ENCODE data around the gene C3orf18.

GRCh38 chr3:50574444-50574831 is 6.9 kb upstream of the C3orf18 start:
- TF ChIP-seq CTCF (optimal IDR thresholded peaks at IDR 0.05 in 1 of 3, IDR thresholded peaks at IDR 0.05 in 1 of 3, conservative IDR thresholded peaks at IDR 0.05 in 1 of 3; ENCODE audit: extremely low read depth in 1 of 3, insufficient read depth in 2 of 3, low read length in 3 of 3) (no peak), EZH2 (IDR thresholded peaks at IDR 0.05; ENCODE audit: low read length) (no peak)

Measured in keratinocyte (primary cell).